ENCODE results near the gene CTBP2. TPM values are rescaled to one million over a fixed set of nuclear protein-coding genes. Genes with fewer than 3 reads are reported as not detected.

The CTBP2 gene
- total RNA-seq, 1 experiment from 2014 or later, result 125 TPM

- peaks cover 26% of the 10 kb centered on the region for H3K4me1 ChIP-seq (ENCODE audit: control insufficient read depth, insufficient read depth, low read length)
- intact Hi-C loops (cut with micrococcal nuclease; ENCODE audit: unreplicated experiment) (loop anchor here (5.0 kb wide), 1 partner anchor 98 kb away; no protein-coding TSS in a partner anchor), in situ Hi-C loops (cut with HindIII; ENCODE audit: low pct_unique_long_range_greater_than_20kb, low sequenced_read_pairs) (no loop called here)
- H3K36me3 ChIP-seq (ENCODE audit: control insufficient read depth, insufficient read depth, low read length), result no peaks in the 10 kb centered on the region
- TF ChIP-seq, protein P1, sequence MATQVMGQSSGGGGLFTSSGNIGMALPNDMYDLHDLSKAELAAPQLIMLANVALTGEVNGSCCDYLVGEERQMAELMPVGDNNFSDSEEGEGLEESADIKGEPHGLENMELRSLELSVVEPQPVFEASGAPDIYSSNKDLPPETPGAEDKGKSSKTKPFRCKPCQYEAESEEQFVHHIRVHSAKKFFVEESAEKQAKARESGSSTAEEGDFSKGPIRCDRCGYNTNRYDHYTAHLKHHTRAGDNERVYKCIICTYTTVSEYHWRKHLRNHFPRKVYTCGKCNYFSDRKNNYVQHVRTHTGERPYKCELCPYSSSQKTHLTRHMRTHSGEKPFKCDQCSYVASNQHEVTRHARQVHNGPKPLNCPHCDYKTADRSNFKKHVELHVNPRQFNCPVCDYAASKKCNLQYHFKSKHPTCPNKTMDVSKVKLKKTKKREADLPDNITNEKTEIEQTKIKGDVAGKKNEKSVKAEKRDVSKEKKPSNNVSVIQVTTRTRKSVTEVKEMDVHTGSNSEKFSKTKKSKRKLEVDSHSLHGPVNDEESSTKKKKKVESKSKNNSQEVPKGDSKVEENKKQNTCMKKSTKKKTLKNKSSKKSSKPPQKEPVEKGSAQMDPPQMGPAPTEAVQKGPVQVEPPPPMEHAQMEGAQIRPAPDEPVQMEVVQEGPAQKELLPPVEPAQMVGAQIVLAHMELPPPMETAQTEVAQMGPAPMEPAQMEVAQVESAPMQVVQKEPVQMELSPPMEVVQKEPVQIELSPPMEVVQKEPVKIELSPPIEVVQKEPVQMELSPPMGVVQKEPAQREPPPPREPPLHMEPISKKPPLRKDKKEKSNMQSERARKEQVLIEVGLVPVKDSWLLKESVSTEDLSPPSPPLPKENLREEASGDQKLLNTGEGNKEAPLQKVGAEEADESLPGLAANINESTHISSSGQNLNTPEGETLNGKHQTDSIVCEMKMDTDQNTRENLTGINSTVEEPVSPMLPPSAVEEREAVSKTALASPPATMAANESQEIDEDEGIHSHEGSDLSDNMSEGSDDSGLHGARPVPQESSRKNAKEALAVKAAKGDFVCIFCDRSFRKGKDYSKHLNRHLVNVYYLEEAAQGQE (IDR thresholded peaks at IDR 0.05; ENCODE audit: insufficient read depth in 1 of 2, low read depth in 2 of 2, low read length in 1 of 2), result no peak
- no TSS peak for BruUV-seq (replicated peaks)
- ATAC-seq (peak; percentile 8; the same call in 1 of the 2 replicates), DNase-seq (ENCODE audit: low read depth, low spot score) (no peak)
- H3K27me3 ChIP-seq (ENCODE audit: control insufficient read depth, insufficient read depth, low read length), result no peaks in the 10 kb centered on the region
- no peaks in the 10 kb centered on the region for H3K9me3 ChIP-seq (ENCODE audit: control insufficient read depth, insufficient read depth, low read depth, low read length)
- H3K4me3 ChIP-seq (ENCODE audit: low read depth in 2 of 2, low read length in 2 of 2), result no peak overlapping the region
- ChIA-PET CTCF (interaction anchor here (0.6 kb wide), 1 partner anchor 91 kb away, joined by 4 read pairs; no protein-coding TSS in a partner anchor), POLR2A (interaction anchor here (0.7 kb wide), 1 partner anchor 387 kb away, joined by 3 read pairs; no protein-coding TSS in a partner anchor)
- no peak overlapping the region; the same call in 1 of the 2 replicates for H3K27ac ChIP-seq (ENCODE audit: low read length)
Observed at GRCh38 chr10:125049216-125049881, 111.0 kb downstream of the CTBP2 start.

GRCh38 chr10:125048094-125048864, 112.1 kb downstream of the CTBP2 start:
- H3K27me3 ChIP-seq (ENCODE audit: control insufficient read depth, insufficient read depth, low read length), result no peaks in the 10 kb centered on the region
- DNase-seq (ENCODE audit: low read depth, low spot score) (peak; percentile 57), ATAC-seq (peak; percentile 96)
- intact Hi-C loops (cut with micrococcal nuclease; ENCODE audit: unreplicated experiment) (loop anchor here (5.0 kb wide), 1 partner anchor 99 kb away; no protein-coding TSS in a partner anchor), in situ Hi-C loops (cut with HindIII; ENCODE audit: low pct_unique_long_range_greater_than_20kb, low sequenced_read_pairs) (no loop called here)
- no peaks in the 10 kb centered on the region for H3K36me3 ChIP-seq (ENCODE audit: control insufficient read depth, insufficient read depth, low read length)
- ChIA-PET POLR2A (interaction anchor here (0.6 kb wide), 1 partner anchor 38 kb away, joined by 9 read pairs; no protein-coding TSS in a partner anchor), CTCF (interaction anchor here (0.6 to 1.7 kb wide), 12 partner anchors 9 to 398 kb away, joined by 3 to 11 read pairs (median 4); no protein-coding TSS in a partner anchor)
- peaks cover 26% of the 10 kb centered on the region for H3K4me1 ChIP-seq (ENCODE audit: control insufficient read depth, insufficient read depth, low read length)
- BruUV-seq (replicated peaks), result no TSS peak
- no peak overlapping the region for H3K4me3 ChIP-seq (ENCODE audit: low read depth in 2 of 2, low read length in 2 of 2)
- no peaks in the 10 kb centered on the region for H3K9me3 ChIP-seq (ENCODE audit: control insufficient read depth, insufficient read depth, low read depth, low read length)
- TF ChIP-seq, protein P2, sequence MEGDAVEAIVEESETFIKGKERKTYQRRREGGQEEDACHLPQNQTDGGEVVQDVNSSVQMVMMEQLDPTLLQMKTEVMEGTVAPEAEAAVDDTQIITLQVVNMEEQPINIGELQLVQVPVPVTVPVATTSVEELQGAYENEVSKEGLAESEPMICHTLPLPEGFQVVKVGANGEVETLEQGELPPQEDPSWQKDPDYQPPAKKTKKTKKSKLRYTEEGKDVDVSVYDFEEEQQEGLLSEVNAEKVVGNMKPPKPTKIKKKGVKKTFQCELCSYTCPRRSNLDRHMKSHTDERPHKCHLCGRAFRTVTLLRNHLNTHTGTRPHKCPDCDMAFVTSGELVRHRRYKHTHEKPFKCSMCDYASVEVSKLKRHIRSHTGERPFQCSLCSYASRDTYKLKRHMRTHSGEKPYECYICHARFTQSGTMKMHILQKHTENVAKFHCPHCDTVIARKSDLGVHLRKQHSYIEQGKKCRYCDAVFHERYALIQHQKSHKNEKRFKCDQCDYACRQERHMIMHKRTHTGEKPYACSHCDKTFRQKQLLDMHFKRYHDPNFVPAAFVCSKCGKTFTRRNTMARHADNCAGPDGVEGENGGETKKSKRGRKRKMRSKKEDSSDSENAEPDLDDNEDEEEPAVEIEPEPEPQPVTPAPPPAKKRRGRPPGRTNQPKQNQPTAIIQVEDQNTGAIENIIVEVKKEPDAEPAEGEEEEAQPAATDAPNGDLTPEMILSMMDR (IDR thresholded peaks at IDR 0.05), result peak; percentile 98
- TF ChIP-seq, protein P1 (IDR thresholded peaks at IDR 0.05; ENCODE audit: insufficient read depth in 1 of 2, low read depth in 2 of 2, low read length in 1 of 2), result no peak
- TF ChIP-seq TCF7L2 (IDR thresholded peaks at IDR 0.05; ENCODE audit: low read depth, low read length), result no peak
- no peak for TF ChIP-seq SIN3A (IDR thresholded peaks at IDR 0.05; ENCODE audit: borderline replicate concordance, insufficient read depth, low read depth, low read length)
- TF ChIP-seq POLR2AphosphoS5 (IDR thresholded peaks at IDR 0.05; ENCODE audit: low read depth, low read length), result no peak
- no peak overlapping the region; the same call in 1 of the 2 replicates for H3K27ac ChIP-seq (ENCODE audit: low read length)

All from Panc1 (cell line).